ENCODE measurements around the gene PRLR.

PRLR gene

GRCh38 chr5:35230038-35230611 is at the start of gene PRLR:
TSS of gene PRLR (minus strand) at chr5:35230487. CDS start at chr5:35089620, 140,867 bp downstream.
- Histone ChIP-seq H3K4me2 (ENCODE audit: insufficient read depth, low read length) (no peak within 1 kb of the TSS), H3K36me3 (ENCODE audit: insufficient read depth, low read length) (no peaks in the 10 kb centered on the region), H4K20me1 (ENCODE audit: insufficient read depth, low read length) (no peaks in the 10 kb centered on the region), H3K27me3 (ENCODE audit: insufficient read depth, low read length, poor library complexity) (peaks cover 12% of the 10 kb centered on the region), H3K27ac (ENCODE audit: low read length) (no peak within 1 kb of the TSS), H3K9ac (ENCODE audit: low read depth, low read length) (no peak within 1 kb of the TSS), H3K79me2 (ENCODE audit: insufficient read depth, low read length) (no peaks in the 10 kb centered on the region), H3K4me1 (ENCODE audit: insufficient read depth, low read length) (no peaks in the 10 kb centered on the region), H3K9me3 (ENCODE audit: insufficient read depth, low read length, severe bottlenecking) (no peaks in the 10 kb centered on the region), H3K4me3 (ENCODE audit: low read depth in 1 of 2, low read length in 2 of 2) (no peak within 1 kb of the TSS), H2AFZ (ENCODE audit: low read depth, low read length) (no peak within 1 kb of the TSS)
- no peak for TF ChIP-seq CTCF (IDR thresholded peaks at IDR 0.05; ENCODE audit: borderline replicate concordance, extremely low read depth, low read length, poor library complexity, severe bottlenecking)
- TF ChIP-seq EZH2 (IDR thresholded peaks at IDR 0.05; ENCODE audit: borderline replicate concordance, low read depth, low read length, severe bottlenecking): no peak
- ATAC-seq (ENCODE audit: insufficient read depth, low read depth) (no peak), DNase-seq (no peak)

- DNase-seq: no peak
- H2AFZ ChIP-seq (ENCODE audit: low read depth, low read length): no peak overlapping the region
Measured at GRCh38 chr5:35274839-35275509, 44.7 kb upstream of the PRLR start.

GRCh38 chr5:35269006-35269405 is 38.7 kb upstream of the PRLR start:
- no peaks in the 10 kb centered on the region for H3K79me2 ChIP-seq (ENCODE audit: insufficient read depth, low read length)
- TF ChIP-seq EZH2 (IDR thresholded peaks at IDR 0.05; ENCODE audit: borderline replicate concordance, low read depth, low read length, severe bottlenecking) (no peak), CTCF (IDR thresholded peaks at IDR 0.05; ENCODE audit: borderline replicate concordance, extremely low read depth, low read length, poor library complexity, severe bottlenecking) (no peak)
- H3K27ac ChIP-seq (ENCODE audit: low read length): no peak overlapping the region
- H2AFZ ChIP-seq (ENCODE audit: low read depth, low read length): no peak overlapping the region
- H3K9ac ChIP-seq (ENCODE audit: low read depth, low read length): no peak overlapping the region
- H3K4me1 ChIP-seq (ENCODE audit: insufficient read depth, low read length): no peaks in the 10 kb centered on the region
- ATAC-seq (ENCODE audit: insufficient read depth, low read depth) (no peak), DNase-seq (no peak)
- no peak overlapping the region for H3K4me3 ChIP-seq (ENCODE audit: low read depth in 1 of 2, low read length in 2 of 2)
- no peak overlapping the region for H3K4me2 ChIP-seq (ENCODE audit: insufficient read depth, low read length)
- H3K9me3 ChIP-seq (ENCODE audit: insufficient read depth, low read length, severe bottlenecking): no peaks in the 10 kb centered on the region
- H4K20me1 ChIP-seq (ENCODE audit: insufficient read depth, low read length): no peaks in the 10 kb centered on the region
- H3K36me3 ChIP-seq (ENCODE audit: insufficient read depth, low read length): no peaks in the 10 kb centered on the region
- no peaks in the 10 kb centered on the region for H3K27me3 ChIP-seq (ENCODE audit: insufficient read depth, low read length, poor library complexity)

More at GRCh38 chr5:35274839-35275509, 44.7 kb upstream of the PRLR start:
- no peaks in the 10 kb centered on the region for H3K79me2 ChIP-seq (ENCODE audit: insufficient read depth, low read length)
- no peaks in the 10 kb centered on the region for H3K27me3 ChIP-seq (ENCODE audit: insufficient read depth, low read length, poor library complexity)
- no peaks in the 10 kb centered on the region for H3K36me3 ChIP-seq (ENCODE audit: insufficient read depth, low read length)
- H3K27ac ChIP-seq (ENCODE audit: low read length): no peak overlapping the region
- TF ChIP-seq CTCF (IDR thresholded peaks at IDR 0.05; ENCODE audit: borderline replicate concordance, extremely low read depth, low read length, poor library complexity, severe bottlenecking): no peak
- no peaks in the 10 kb centered on the region for H3K9me3 ChIP-seq (ENCODE audit: insufficient read depth, low read length, severe bottlenecking)
- no peak overlapping the region for H3K4me2 ChIP-seq (ENCODE audit: insufficient read depth, low read length)
- ATAC-seq (ENCODE audit: insufficient read depth, low read depth): no peak
- H3K4me3 ChIP-seq (ENCODE audit: low read depth in 1 of 2, low read length in 2 of 2): no peak overlapping the region
- no peaks in the 10 kb centered on the region for H3K4me1 ChIP-seq (ENCODE audit: insufficient read depth, low read length)
- no peak overlapping the region for H3K9ac ChIP-seq (ENCODE audit: low read depth, low read length)
- H4K20me1 ChIP-seq (ENCODE audit: insufficient read depth, low read length): no peaks in the 10 kb centered on the region
